ENCODE results near the gene CAST. TPM values are rescaled to one million over a fixed set of nuclear protein-coding genes. Genes with fewer than 3 reads are reported as not detected.
A peak's percentile ranks its signal among the peaks of the same experiment; 100 is the strongest.

The CAST gene
- polyA plus RNA-seq, 4 donors, result 96.7 to 228 (median 143) TPM

DNA sequence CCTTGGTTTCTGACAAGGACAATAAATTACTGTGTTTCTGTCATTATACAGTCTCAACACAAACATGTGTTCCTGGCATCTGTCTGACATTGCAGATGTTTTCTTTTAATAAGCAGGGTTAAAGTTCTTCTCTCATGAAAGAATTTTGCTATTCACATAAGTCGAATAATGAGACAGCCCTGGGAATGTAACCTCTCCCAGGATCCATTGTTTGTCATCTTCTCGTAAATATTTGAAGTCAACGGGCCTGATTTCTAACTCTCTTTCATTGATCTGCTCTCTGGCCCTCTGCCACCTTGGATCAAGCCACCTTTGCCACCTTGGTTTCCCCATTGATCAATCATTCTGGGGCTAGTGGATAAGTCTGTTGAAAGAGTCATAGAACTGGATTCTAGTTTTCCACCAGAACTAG is 12.9 kb upstream of the CAST start:
- peak overlapping the region in 1 of 3 donors; percentile 40 for H3K27ac ChIP-seq (ENCODE audit: low read depth in 1 of 3, low read length in 2 of 3)

DNA sequence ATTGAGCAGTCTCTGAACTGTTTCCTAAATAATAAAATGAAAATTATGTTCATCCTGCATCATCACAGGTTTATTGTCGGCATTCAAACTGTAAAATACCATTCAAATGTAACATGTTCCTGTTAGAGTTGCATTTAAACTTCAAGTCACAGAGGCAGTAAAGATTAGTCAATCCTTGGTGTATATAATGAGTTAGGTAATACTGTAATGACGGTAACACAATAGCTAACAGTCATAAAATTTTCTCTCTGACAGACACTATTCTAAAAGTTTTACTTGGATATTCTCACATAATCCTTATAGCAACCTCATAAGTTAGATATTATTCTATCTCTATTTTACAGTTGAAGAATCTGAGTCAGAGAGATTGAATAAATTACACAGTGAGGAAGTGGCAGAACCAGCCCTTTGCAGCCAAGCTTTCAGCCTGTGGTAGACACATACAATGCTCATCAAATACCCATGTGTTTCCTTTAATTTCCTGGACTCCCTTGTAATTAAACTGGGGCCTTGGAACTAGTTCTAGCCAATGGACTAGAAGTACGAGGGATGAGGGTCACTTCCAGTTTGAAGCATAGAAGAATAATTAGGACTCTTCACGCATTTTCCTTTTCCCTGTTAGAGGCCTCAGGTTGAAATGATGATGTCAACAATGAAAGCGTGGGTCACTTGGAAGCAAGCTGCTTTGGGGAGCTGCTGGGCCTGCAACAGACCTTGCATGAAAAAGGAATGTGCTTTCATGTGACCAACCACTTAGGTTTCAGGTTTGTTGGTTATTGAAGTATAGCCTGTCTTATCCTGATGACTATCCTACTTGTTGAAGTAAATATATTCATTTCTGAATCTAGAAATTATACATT is 12.3 kb upstream of the CAST start:
- peak in 1 of 2 donors; percentile 68 for DNase-seq
- Histone ChIP-seq H3K27me3 (ENCODE audit: control insufficient read depth in 3 of 3, insufficient read depth in 3 of 3, low read length in 3 of 3) (no peaks in the 10 kb centered on the region), H3K27ac (ENCODE audit: low read depth in 1 of 3, low read length in 2 of 3) (peak overlapping the region in 1 of 3 donors; percentile 40), H3K36me3 (ENCODE audit: control insufficient read depth in 3 of 3, insufficient read depth in 2 of 3, low read depth in 1 of 3, low read length in 3 of 3) (no peaks in the 10 kb centered on the region), H3K4me1 (ENCODE audit: control insufficient read depth in 3 of 3, insufficient read depth in 2 of 3, low read depth in 1 of 3, low read length in 2 of 3) (peaks cover 0 to 17% (median 2%) of the 10 kb centered on the region in 3 donors), H3K9me3 (ENCODE audit: control insufficient read depth in 2 of 2, insufficient read depth in 1 of 2, low read depth in 1 of 2, low read length in 1 of 2) (no peaks in the 10 kb centered on the region), H3K4me3 (ENCODE audit: low read depth in 1 of 3, low read length in 3 of 3) (no peak overlapping the region)
- WGBS, 3 donors, result 66 to 77% (median 76%) methylated on average over 5 of the region's 5 CpGs
- no peak for FAIRE-seq

More for the DNA sequence above, 12.9 kb upstream of the CAST start:
- Histone ChIP-seq H3K27me3 (ENCODE audit: control insufficient read depth in 3 of 3, insufficient read depth in 3 of 3, low read length in 3 of 3) (no peaks in the 10 kb centered on the region), H3K4me1 (ENCODE audit: control insufficient read depth in 3 of 3, insufficient read depth in 2 of 3, low read depth in 1 of 3, low read length in 2 of 3) (peaks cover 0 to 17% (median 2%) of the 10 kb centered on the region in 3 donors), H3K4me3 (ENCODE audit: low read depth in 1 of 3, low read length in 3 of 3) (no peak overlapping the region), H3K9me3 (ENCODE audit: control insufficient read depth in 2 of 2, insufficient read depth in 1 of 2, low read depth in 1 of 2, low read length in 1 of 2) (no peaks in the 10 kb centered on the region), H3K36me3 (ENCODE audit: control insufficient read depth in 3 of 3, insufficient read depth in 2 of 3, low read depth in 1 of 3, low read length in 3 of 3) (no peaks in the 10 kb centered on the region)
- WGBS, 3 donors, result 23 to 49% (median 45%) methylated on average over 3 of the region's 3 CpGs
- FAIRE-seq (no peak), DNase-seq (no peak)

DNA sequence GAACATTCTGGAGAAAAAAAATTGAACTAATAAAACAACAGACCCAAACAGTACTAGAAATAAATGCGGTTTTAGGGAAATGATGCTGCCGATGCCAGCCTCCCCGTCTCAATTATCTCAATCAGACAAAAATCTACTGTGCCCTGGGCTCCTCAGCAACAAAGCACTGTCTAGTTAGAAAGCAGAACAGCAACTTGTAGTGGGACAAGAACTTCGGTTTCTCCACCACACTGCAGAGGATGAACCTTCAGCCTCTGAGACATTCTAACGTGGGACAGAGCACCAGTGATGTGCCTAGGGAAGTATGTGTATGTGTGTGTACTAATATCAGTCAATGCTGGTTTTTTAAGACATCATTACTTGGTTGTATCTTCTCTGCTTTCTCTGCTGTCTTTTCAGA is 11.1 kb upstream of the CAST start:
- FAIRE-seq (no peak), DNase-seq (no peak)
- 75 to 89% (median 88%) methylated on average over 5 of the region's 5 CpGs for WGBS, 3 donors
- Histone ChIP-seq H3K36me3 (ENCODE audit: control insufficient read depth in 3 of 3, insufficient read depth in 2 of 3, low read depth in 1 of 3, low read length in 3 of 3) (no peaks in the 10 kb centered on the region), H3K27me3 (ENCODE audit: control insufficient read depth in 3 of 3, insufficient read depth in 3 of 3, low read length in 3 of 3) (no peaks in the 10 kb centered on the region), H3K4me1 (ENCODE audit: control insufficient read depth in 3 of 3, insufficient read depth in 2 of 3, low read depth in 1 of 3, low read length in 2 of 3) (peaks cover 0 to 17% (median 2%) of the 10 kb centered on the region in 3 donors), H3K27ac (ENCODE audit: low read depth in 1 of 3, low read length in 2 of 3) (no peak overlapping the region), H3K4me3 (ENCODE audit: low read depth in 1 of 3, low read length in 3 of 3) (no peak overlapping the region), H3K9me3 (ENCODE audit: control insufficient read depth in 2 of 2, insufficient read depth in 1 of 2, low read depth in 1 of 2, low read length in 1 of 2) (no peaks in the 10 kb centered on the region)

DNA sequence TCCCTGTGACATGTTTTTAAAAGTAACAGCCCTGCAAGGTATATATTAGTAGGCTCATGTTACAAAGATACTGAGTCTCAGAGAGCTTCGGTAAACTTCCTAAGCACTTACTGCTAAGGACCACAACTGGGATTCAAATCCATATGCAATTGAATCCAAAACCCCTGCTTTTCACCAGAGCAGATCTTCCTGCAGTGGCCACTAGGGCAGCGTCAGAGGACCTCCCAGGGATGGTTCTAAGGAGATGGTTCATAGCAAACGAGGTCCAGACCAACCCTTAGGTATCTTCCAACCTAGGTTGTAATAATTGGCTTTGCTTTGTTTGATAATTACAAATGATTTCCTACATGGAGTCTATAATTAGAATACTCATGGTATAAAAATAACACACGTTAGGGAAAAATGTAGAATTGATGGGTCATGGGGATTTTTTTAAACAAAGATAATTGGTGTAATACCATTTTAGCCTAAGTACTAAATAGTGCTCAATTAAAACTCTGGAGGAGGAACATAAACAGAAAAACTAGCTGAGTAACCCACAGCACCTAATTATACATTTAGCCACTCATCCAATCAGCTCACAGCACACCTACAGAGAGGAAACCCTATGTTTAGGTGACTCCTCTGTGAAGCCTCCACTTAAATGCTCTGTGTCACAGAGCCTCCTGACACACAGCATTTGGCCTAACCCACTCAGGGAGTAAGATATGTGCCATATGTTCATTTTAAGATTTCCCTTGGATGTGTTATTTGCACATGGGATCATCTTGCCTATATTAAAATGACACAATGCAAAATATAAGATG is 10.0 kb upstream of the CAST start:
- no peaks in the 10 kb centered on the region for H3K36me3 ChIP-seq (ENCODE audit: control insufficient read depth in 3 of 3, insufficient read depth in 2 of 3, low read depth in 1 of 3, low read length in 3 of 3)
- FAIRE-seq (no peak), DNase-seq (no peak)
- peaks cover 0 to 27% (median 5%) of the 10 kb centered on the region in 3 donors for H3K4me1 ChIP-seq (ENCODE audit: control insufficient read depth in 3 of 3, insufficient read depth in 2 of 3, low read depth in 1 of 3, low read length in 2 of 3)
- WGBS, 3 donors, result 65 to 66% (median 65%) methylated on average over 4 of the region's 4 CpGs
- H3K27ac ChIP-seq (ENCODE audit: low read depth in 1 of 3, low read length in 2 of 3), result no peak overlapping the region
- H3K9me3 ChIP-seq (ENCODE audit: control insufficient read depth in 2 of 2, insufficient read depth in 1 of 2, low read depth in 1 of 2, low read length in 1 of 2), result no peaks in the 10 kb centered on the region
- no peak overlapping the region for H3K4me3 ChIP-seq (ENCODE audit: low read depth in 1 of 3, low read length in 3 of 3)
- H3K27me3 ChIP-seq (ENCODE audit: control insufficient read depth in 3 of 3, insufficient read depth in 3 of 3, low read length in 3 of 3), result no peaks in the 10 kb centered on the region

DNA sequence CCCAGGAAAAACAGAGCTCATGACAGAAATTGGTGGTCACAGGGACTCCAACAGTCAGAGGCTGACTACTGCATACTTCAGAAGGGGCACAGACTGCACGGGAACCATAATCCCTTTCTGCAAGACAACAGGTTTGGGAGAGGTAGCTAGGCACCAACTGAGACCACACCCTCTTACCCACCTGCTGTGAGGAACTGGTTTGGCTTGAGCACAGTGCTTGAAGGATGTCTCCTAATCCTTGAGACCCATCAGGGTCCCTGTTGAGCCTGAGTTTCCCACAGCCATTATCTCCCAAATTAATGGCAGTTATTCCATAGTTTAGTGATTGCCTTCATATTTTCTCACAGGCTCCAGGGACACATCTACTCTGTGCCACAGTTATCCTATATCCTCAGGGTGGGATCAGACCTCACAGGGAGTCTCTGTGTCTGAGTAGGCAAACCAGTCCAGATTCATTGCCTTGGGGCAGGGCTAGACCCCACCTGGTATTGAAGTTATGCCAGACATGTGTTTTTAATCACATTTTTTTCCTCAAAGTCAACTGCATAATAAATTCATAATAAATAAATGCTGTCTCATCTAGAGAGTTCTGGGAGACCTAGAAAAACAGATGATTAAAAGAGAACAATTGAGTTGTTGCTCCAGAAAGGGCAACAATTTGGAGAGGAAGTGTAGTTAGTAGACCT is 9.3 kb upstream of the CAST start:
- 65 to 84% (median 67%) methylated on average over 1 of the region's 1 CpG for WGBS, 3 donors
- no peaks in the 10 kb centered on the region for H3K36me3 ChIP-seq (ENCODE audit: control insufficient read depth in 3 of 3, insufficient read depth in 2 of 3, low read depth in 1 of 3, low read length in 3 of 3)

DNA sequence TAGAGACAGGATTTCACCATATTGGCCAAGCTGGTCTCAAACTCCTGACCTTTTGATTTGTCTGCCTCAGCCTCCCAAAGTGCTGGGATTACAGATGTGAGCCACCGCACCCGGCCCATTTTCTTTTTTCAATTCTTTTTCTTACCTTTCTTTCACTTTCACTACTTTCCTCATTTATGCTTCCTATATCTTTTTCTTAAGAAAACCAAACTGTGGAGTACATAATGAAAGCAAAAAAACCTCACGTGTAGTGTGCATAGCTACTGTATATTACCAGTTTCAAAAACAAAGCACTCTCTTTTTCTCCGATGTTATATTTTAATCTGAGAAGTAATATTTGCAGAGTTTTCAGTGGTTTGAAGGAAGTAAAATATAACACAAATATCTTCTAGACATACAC is 8.0 kb upstream of the CAST start:
- DNase-seq (no peak), FAIRE-seq (no peak)
- Histone ChIP-seq H3K36me3 (ENCODE audit: control insufficient read depth in 3 of 3, insufficient read depth in 2 of 3, low read depth in 1 of 3, low read length in 3 of 3) (no peaks in the 10 kb centered on the region), H3K27me3 (ENCODE audit: control insufficient read depth in 3 of 3, insufficient read depth in 3 of 3, low read length in 3 of 3) (no peaks in the 10 kb centered on the region), H3K4me3 (ENCODE audit: low read depth in 1 of 3, low read length in 3 of 3) (no peak overlapping the region), H3K27ac (ENCODE audit: low read depth in 1 of 3, low read length in 2 of 3) (no peak overlapping the region), H3K4me1 (ENCODE audit: control insufficient read depth in 3 of 3, insufficient read depth in 2 of 3, low read depth in 1 of 3, low read length in 2 of 3) (peaks cover 0 to 18% (median 4%) of the 10 kb centered on the region in 3 donors), H3K9me3 (ENCODE audit: control insufficient read depth in 2 of 2, insufficient read depth in 1 of 2, low read depth in 1 of 2, low read length in 1 of 2) (no peaks in the 10 kb centered on the region)
- 74 to 79% (median 79%) methylated on average over 4 of the region's 4 CpGs for WGBS, 3 donors

More for the DNA sequence above, 9.3 kb upstream of the CAST start:
- no peaks in the 10 kb centered on the region for H3K9me3 ChIP-seq (ENCODE audit: control insufficient read depth in 2 of 2, insufficient read depth in 1 of 2, low read depth in 1 of 2, low read length in 1 of 2)
- no peaks in the 10 kb centered on the region for H3K27me3 ChIP-seq (ENCODE audit: control insufficient read depth in 3 of 3, insufficient read depth in 3 of 3, low read length in 3 of 3)
- DNase-seq (no peak), FAIRE-seq (no peak)
- no peak overlapping the region for H3K27ac ChIP-seq (ENCODE audit: low read depth in 1 of 3, low read length in 2 of 3)
- no peak overlapping the region for H3K4me3 ChIP-seq (ENCODE audit: low read depth in 1 of 3, low read length in 3 of 3)
- peaks cover 0 to 26% (median 5%) of the 10 kb centered on the region in 3 donors for H3K4me1 ChIP-seq (ENCODE audit: control insufficient read depth in 3 of 3, insufficient read depth in 2 of 3, low read depth in 1 of 3, low read length in 2 of 3)

DNA sequence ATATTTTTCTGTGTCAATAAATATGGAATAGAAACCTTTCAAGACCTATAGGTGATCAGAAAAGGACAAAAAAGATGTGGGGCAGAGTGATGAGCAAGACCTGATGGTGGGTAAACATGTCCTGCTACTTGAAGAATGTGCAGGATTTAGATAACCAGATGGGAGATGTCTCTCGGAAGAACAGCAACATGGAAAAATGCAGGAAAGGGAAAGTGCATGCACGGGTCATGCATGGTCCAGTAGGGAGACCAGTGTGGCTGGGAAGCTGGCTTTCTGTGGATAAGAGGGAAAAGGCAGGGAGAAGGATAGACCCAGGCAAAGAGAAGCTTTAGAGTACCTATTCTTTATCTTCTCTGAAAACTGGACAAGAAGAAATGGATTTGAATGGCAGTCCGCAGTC is 7.1 kb upstream of the CAST start:
- Histone ChIP-seq H3K4me3 (ENCODE audit: low read depth in 1 of 3, low read length in 3 of 3) (no peak overlapping the region), H3K27me3 (ENCODE audit: control insufficient read depth in 3 of 3, insufficient read depth in 3 of 3, low read length in 3 of 3) (no peaks in the 10 kb centered on the region), H3K27ac (ENCODE audit: low read depth in 1 of 3, low read length in 2 of 3) (no peak overlapping the region), H3K9me3 (ENCODE audit: control insufficient read depth in 2 of 2, insufficient read depth in 1 of 2, low read depth in 1 of 2, low read length in 1 of 2) (no peaks in the 10 kb centered on the region), H3K36me3 (ENCODE audit: control insufficient read depth in 3 of 3, insufficient read depth in 2 of 3, low read depth in 1 of 3, low read length in 3 of 3) (no peaks in the 10 kb centered on the region), H3K4me1 (ENCODE audit: control insufficient read depth in 3 of 3, insufficient read depth in 2 of 3, low read depth in 1 of 3, low read length in 2 of 3) (peaks cover 0 to 16% (median 3%) of the 10 kb centered on the region in 3 donors)
- FAIRE-seq, result no peak
- DNase-seq, result no peak
- WGBS, 3 donors, result 70 to 90% (median 89%) methylated on average over 3 of the region's 3 CpGs

DNA sequence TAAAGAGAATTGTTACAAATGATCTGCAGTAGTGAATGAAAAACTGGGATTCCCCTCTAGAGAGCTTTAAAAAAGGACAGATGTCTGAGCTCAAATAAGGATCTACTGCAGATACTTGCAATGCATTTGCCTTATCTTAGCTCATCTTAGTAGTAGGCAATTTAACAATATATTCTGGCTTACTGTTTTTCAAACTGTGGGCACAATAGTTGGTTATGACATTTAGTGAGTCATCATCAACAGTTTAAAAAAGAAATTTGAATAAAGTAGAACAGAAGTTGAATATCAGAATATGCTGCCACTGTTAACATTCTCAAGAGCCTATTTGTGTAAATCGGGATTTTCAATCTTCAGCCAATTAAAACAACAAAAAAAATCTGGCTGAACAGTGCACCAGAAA is 6.7 kb upstream of the CAST start:
- Histone ChIP-seq H3K9me3 (ENCODE audit: control insufficient read depth in 2 of 2, insufficient read depth in 1 of 2, low read depth in 1 of 2, low read length in 1 of 2) (no peaks in the 10 kb centered on the region), H3K27ac (ENCODE audit: low read depth in 1 of 3, low read length in 2 of 3) (no peak overlapping the region), H3K4me3 (ENCODE audit: low read depth in 1 of 3, low read length in 3 of 3) (no peak overlapping the region), H3K4me1 (ENCODE audit: control insufficient read depth in 3 of 3, insufficient read depth in 2 of 3, low read depth in 1 of 3, low read length in 2 of 3) (peaks cover 0 to 15% (median 3%) of the 10 kb centered on the region in 3 donors), H3K27me3 (ENCODE audit: control insufficient read depth in 3 of 3, insufficient read depth in 3 of 3, low read length in 3 of 3) (no peaks in the 10 kb centered on the region), H3K36me3 (ENCODE audit: control insufficient read depth in 3 of 3, insufficient read depth in 2 of 3, low read depth in 1 of 3, low read length in 3 of 3) (no peaks in the 10 kb centered on the region)
- FAIRE-seq (no peak), DNase-seq (no peak)
- WGBS, 3 donors, result 59 to 67% (median 63%) methylated on average over 1 of the region's 1 CpG

Data from small intestine (tissue), 7 donors.